Liver (tissue), 9 donors: ENCODE results near the gene KCNK7. TPM values are rescaled to one million over a fixed set of nuclear protein-coding genes. Genes with fewer than 3 reads are reported as not detected.

Source experiments
- DNase-seq: peaks from one replicate; pipeline ENCODE4 v3.0.0-alpha.2; 2017; ENCODE audit warnings: low spot score
- H3K27ac ChIP-seq, 2 donors: one replicate each; pipeline ENCODE4 v1.7.0; 2013; ENCODE audit warnings: inconsistent platforms in 2 of 2, low read length in 2 of 2, control low read depth in 1 of 2, low read depth in 1 of 2, mild to moderate bottlenecking in 1 of 2
- H3K27me3 ChIP-seq, 4 donors: one replicate each; pipeline versions ENCODE4 v1.6.1 to v1.7.0; 2013; ENCODE audit warnings: low read length in 3 of 4, inconsistent platforms in 1 of 4, mild to moderate bottlenecking in 1 of 4, moderate library complexity in 1 of 4; ENCODE audit not compliant: control insufficient read depth in 4 of 4, insufficient read depth in 4 of 4
- H3K36me3 ChIP-seq, 4 donors: one replicate each; pipeline versions ENCODE4 v1.6.1 to v1.7.0; 2013; ENCODE audit warnings: low read length in 3 of 4, mild to moderate bottlenecking in 3 of 4, low read depth in 1 of 4, moderate library complexity in 1 of 4; ENCODE audit not compliant: control insufficient read depth in 4 of 4, insufficient read depth in 3 of 4
- H3K4me1 ChIP-seq, 4 donors: one replicate each; pipeline versions ENCODE4 v1.6.1 to v1.7.0; 2013; ENCODE audit warnings: low read length in 3 of 4, mild to moderate bottlenecking in 3 of 4, moderate library complexity in 1 of 4; ENCODE audit not compliant: control insufficient read depth in 4 of 4, insufficient read depth in 4 of 4
- H3K4me3 ChIP-seq, 3 donors: one replicate each; pipeline versions ENCODE4 v1.6.1 to v1.7.0; 2013; ENCODE audit warnings: low read length in 3 of 3, control low read depth in 1 of 3, low read depth in 1 of 3, mild to moderate bottlenecking in 1 of 3
- H3K9ac ChIP-seq, 2 donors: one replicate each; pipeline ENCODE4 v1.7.0; 2013; ENCODE audit warnings: low read length in 2 of 2, mild to moderate bottlenecking in 2 of 2, moderate library complexity in 2 of 2, control low read depth in 1 of 2, low read depth in 1 of 2
- H3K9me3 ChIP-seq, 4 donors: one replicate each; pipeline versions ENCODE4 v1.6.1 to v1.7.0; 2013; ENCODE audit warnings: low read length in 3 of 4; ENCODE audit not compliant: control insufficient read depth in 4 of 4
- ATF3 ChIP-seq: IDR thresholded peaks from 2 replicates; pipeline ENCODE4 v1.6.1; 2016; ENCODE audit warnings: antibody characterized with exemption
- CTCF ChIP-seq: fragments of 150-350 bp; IDR thresholded peaks from 2 replicates; pipeline ENCODE4 v1.5.1; 2017; ENCODE audit warnings: improper control_type of control experiment, low read depth, low read length; ENCODE audit not compliant: missing input control
- EGR1 ChIP-seq, 2 donors: IDR thresholded peaks; 2 replicates each; pipeline ENCODE4 v1.6.1; 2016 to 2018; ENCODE audit warnings: antibody characterized with exemption in 2 of 2, low read depth in 2 of 2
- FOXA1 ChIP-seq: IDR thresholded peaks from 2 replicates; pipeline ENCODE4 v1.6.1; 2016; ENCODE audit warnings: antibody characterized with exemption
- FOXA2 ChIP-seq: IDR thresholded peaks from 2 replicates; pipeline ENCODE4 v1.6.1; 2016; ENCODE audit warnings: antibody characterized with exemption
- GABPA ChIP-seq, 2 donors: IDR thresholded peaks in 1 of 2; conservative IDR thresholded peaks in 1 of 2; 2 replicates each; pipeline ENCODE4 v1.6.1; 2016; ENCODE audit warnings: antibody characterized with exemption in 2 of 2, mild to moderate bottlenecking in 1 of 2, moderate library complexity in 1 of 2
- HNF4A ChIP-seq, 2 donors: conservative IDR thresholded peaks; 2 replicates each; pipeline ENCODE4 v1.6.1; 2016; ENCODE audit warnings: antibody characterized with exemption in 2 of 2, mild to moderate bottlenecking in 2 of 2
- HNF4G ChIP-seq: IDR thresholded peaks from 2 replicates; pipeline ENCODE4 v1.6.1; 2016; ENCODE audit warnings: antibody characterized with exemption
- JUND ChIP-seq, 2 donors: IDR thresholded peaks; 2 replicates each; pipeline ENCODE4 v1.6.1; 2016; ENCODE audit warnings: antibody characterized with exemption in 2 of 2
- MAX ChIP-seq: IDR thresholded peaks from 2 replicates; pipeline ENCODE4 v1.6.1; 2016; ENCODE audit warnings: antibody characterized with exemption
- NR2F2 ChIP-seq: IDR thresholded peaks from 2 replicates; pipeline ENCODE4 v1.6.1; 2016; ENCODE audit warnings: antibody characterized with exemption
- RAD21 ChIP-seq, 2 donors: IDR thresholded peaks; 2 replicates each; pipeline ENCODE4 v1.6.1; 2016; ENCODE audit warnings: antibody characterized with exemption in 2 of 2, mild to moderate bottlenecking in 2 of 2
- REST ChIP-seq: IDR thresholded peaks from 2 replicates; pipeline ENCODE4 v1.6.1; 2016; ENCODE audit warnings: antibody characterized with exemption, mild to moderate bottlenecking
- RXRA ChIP-seq, 2 donors: IDR thresholded peaks; 2 replicates each; pipeline ENCODE4 v1.6.1; 2017 to 2018; ENCODE audit warnings: antibody characterized with exemption in 2 of 2, mild to moderate bottlenecking in 1 of 2
- SP1 ChIP-seq: IDR thresholded peaks from 2 replicates; pipeline ENCODE4 v1.6.1; 2018; ENCODE audit warnings: antibody characterized with exemption, mild to moderate bottlenecking
- TAF1 ChIP-seq: conservative IDR thresholded peaks from 2 replicates; pipeline ENCODE4 v1.6.1; 2016; ENCODE audit warnings: antibody characterized with exemption, mild to moderate bottlenecking
- YY1 ChIP-seq: IDR thresholded peaks from 2 replicates; pipeline ENCODE4 v1.6.1; 2016; ENCODE audit warnings: antibody characterized with exemption, mild to moderate bottlenecking
- ZBTB33 ChIP-seq: IDR thresholded peaks from 2 replicates; pipeline ENCODE4 v1.6.1; 2016; ENCODE audit warnings: antibody characterized with exemption
- WGBS: extraction: QIAGEN DNeasy Blood & Tissue Kit; methylation state at CpG from one replicate; pipeline ENCODE4 v1.1.7; 2013; 5-methylcytosine and 5-hydroxymethylcytosine counted together
- polyA plus RNA-seq, 2 donors: library from polyadenylated mRNA; stranded (reverse) in 1 of 2; unstranded in 1 of 2; fragments of 200-250 nt in 1 of 2; fragments of >200 nt in 1 of 2; fragmentation: Nextera tagmentation in 1 of 2; extraction: Ambion mirVana in 1 of 2; gene quantifications; one replicate each; pipeline versions ENCODE4 v1.2.1 to v1.2.3, GENCODE V29; 2013 to 2015
- total RNA-seq, 2 donors: library from RNA; depleted of rRNA; stranded (reverse); fragments of >200 nt; gene quantifications; one replicate each; pipeline ENCODE4 v1.2.3, GENCODE V29; 2014
- donor health status: healthy.
- donor health status: healthy.
- donor health status: healthy.
- donor health status: healthy.
- donor health status: healthy.

KCNK7 gene
- total and polyA plus RNA-seq, 4 donors = 0.14 to 0.32 (median 0.24) TPM

GRCh38 chr11:65625628-65626342 lies 30.2 kb upstream of the KCNK7 start:
- peak; percentile 77 to 86 for TF ChIP-seq RAD21 (IDR thresholded peaks at IDR 0.05)
- TF ChIP-seq FOXA2 = no peak
- no peak for TF ChIP-seq ZBTB33
- peak; percentile 54 for TF ChIP-seq CTCF
- Histone ChIP-seq H3K27me3 (no peaks in the 10 kb centered on the region), H3K36me3 (peaks cover 19 to 75% (median 21%) of the 10 kb centered on the region in 4 donors), H3K9ac (no peak overlapping the region), H3K4me1 (peaks cover 0 to 3% (median 1%) of the 10 kb centered on the region in 4 donors), H3K9me3 (no peaks in the 10 kb centered on the region), H3K4me3 (no peak overlapping the region), H3K27ac (no peak overlapping the region)
- peak; percentile 78 for DNase-seq
- 71% methylated on average over 30 of the region's 30 CpGs for WGBS

- TF ChIP-seq FOXA2 (no peak), SP1 (no peak), NR2F2 (no peak), RXRA (IDR thresholded peaks at IDR 0.05) (no peak), REST (no peak), HNF4G (no peak), ATF3 (no peak), FOXA1 (no peak), ZBTB33 (no peak), YY1 (no peak), MAX (no peak), RAD21 (IDR thresholded peaks at IDR 0.05) (no peak), HNF4A (conservative IDR thresholded peaks at IDR 0.05) (no peak), GABPA (IDR thresholded peaks at IDR 0.05 in 1 of 2, conservative IDR thresholded peaks at IDR 0.05 in 1 of 2) (no peak), EGR1 (IDR thresholded peaks at IDR 0.05; ENCODE audit: low read depth in 2 of 2) (no peak), CTCF (no peak), TAF1 (no peak), JUND (IDR thresholded peaks at IDR 0.05) (no peak)
- WGBS = 93% methylated on average over 30 of the region's 30 CpGs
- no peaks in the 10 kb centered on the region for H3K9me3 ChIP-seq
- H3K4me1 ChIP-seq = peaks cover 0 to 3% (median 1%) of the 10 kb centered on the region in 4 donors
- H3K4me3 ChIP-seq = no peak overlapping the region
- peaks cover 14 to 69% (median 18%) of the 10 kb centered on the region in 4 donors for H3K36me3 ChIP-seq
- H3K27ac ChIP-seq = no peak overlapping the region
- H3K27me3 ChIP-seq = no peaks in the 10 kb centered on the region
- no peak overlapping the region for H3K9ac ChIP-seq
- DNase-seq = no peak
Observed at GRCh38 chr11:65624931-65625627, 29.5 kb upstream of the KCNK7 start.
